GM23338 (cell line): ENCODE results near the gene MGLL. TPM values are rescaled to one million over a fixed set of nuclear protein-coding genes. Genes with fewer than 3 reads are reported as not detected.

Source experiments
- ATAC-seq: fragments of 200-7000 bp; cut with Tn5 transposase; 3 replicates; pipeline ENCODE4 v1.9.1; 2020
- DNase-seq: peaks from one replicate; pipeline ENCODE4 v3.0.0-alpha.2; 2015; ENCODE audit warnings: low spot score
- H2AFZ ChIP-seq: fragments of 200-600 bp; sonication (generic); 2 replicates; pipeline ENCODE4 v1.8.0; 2016; ENCODE audit warnings: antibody characterized with exemption, mild to moderate bottlenecking, moderate library complexity
- H3F3A ChIP-seq: fragments of 200-600 bp; sonication (generic); replicated peaks from 2 replicates; pipeline ENCODE4 v1.8.0; 2017; ENCODE audit warnings: antibody characterized with exemption, mixed run types, low read depth
- H3K27ac ChIP-seq: fragments of 200-600 bp; sonication (generic); 2 replicates; pipeline ENCODE4 v1.6.1; 2016; ENCODE audit warnings: low read depth
- H3K27me3 ChIP-seq: fragments of 200-600 bp; sonication (generic); 2 replicates; pipeline ENCODE4 v1.8.0; 2016; ENCODE audit warnings: mild to moderate bottlenecking, mixed run types, moderate library complexity; ENCODE audit not compliant: insufficient read depth
- H3K36me3 ChIP-seq: fragments of 200-600 bp; sonication (generic); 2 replicates; pipeline ENCODE4 v1.8.0; 2016; ENCODE audit warnings: mild to moderate bottlenecking; ENCODE audit not compliant: insufficient read depth
- H3K4me1 ChIP-seq: fragments of 200-600 bp; sonication (generic); 2 replicates; pipeline ENCODE4 v1.8.0; 2016; ENCODE audit warnings: mild to moderate bottlenecking, moderate library complexity; ENCODE audit not compliant: insufficient read depth
- H3K4me2 ChIP-seq: fragments of 200-600 bp; sonication (generic); 2 replicates; pipeline ENCODE4 v1.7.1; 2017; ENCODE audit warnings: mixed run types
- H3K4me3 ChIP-seq: fragments of 200-600 bp; sonication (generic); 2 replicates; pipeline ENCODE4 v1.6.1; 2016; ENCODE audit warnings: mixed run types
- H3K79me2 ChIP-seq: fragments of 200-600 bp; sonication (generic); replicated peaks from 2 replicates; pipeline ENCODE4 v1.8.0; 2017; ENCODE audit warnings: mild to moderate bottlenecking; ENCODE audit not compliant: insufficient read depth
- H3K9me2 ChIP-seq: fragments of 200-600 bp; sonication (generic); 2 replicates; pipeline ENCODE4 v1.8.0; 2017; ENCODE audit not compliant: insufficient read depth
- H4K20me1 ChIP-seq: fragments of 200-600 bp; sonication (generic); replicated peaks from 2 replicates; pipeline ENCODE4 v1.8.0; 2017; ENCODE audit warnings: mild to moderate bottlenecking; ENCODE audit not compliant: insufficient read depth
- H3K27ac Mint-ChIP-seq: 2 replicates; pipeline ENCODE4 v1.8.0; 2020; ENCODE audit warnings: inconsistent platforms, mild to moderate bottlenecking, moderate library complexity, mixed read lengths
- H3K27me3 Mint-ChIP-seq: 3 replicates; pipeline ENCODE4 v1.8.0; 2022; ENCODE audit warnings: low read depth, mild to moderate bottlenecking, moderate library complexity, mixed read lengths, inconsistent platforms; ENCODE audit not compliant: insufficient read depth, poor library complexity
- H3K36me3 Mint-ChIP-seq: 3 replicates; pipeline ENCODE4 v1.8.0; 2021; ENCODE audit warnings: low read depth, mild to moderate bottlenecking, inconsistent platforms, moderate library complexity, mixed read lengths
- H3K4me1 Mint-ChIP-seq: 3 replicates; pipeline ENCODE4 v1.8.0; 2020; ENCODE audit warnings: mild to moderate bottlenecking, inconsistent platforms, mixed read lengths
- H3K4me3 Mint-ChIP-seq: 3 replicates; pipeline ENCODE4 v1.8.0; 2021; ENCODE audit warnings: moderate library complexity, mild to moderate bottlenecking, inconsistent platforms, mixed read lengths
- H3K9me3 Mint-ChIP-seq: 3 replicates; pipeline ENCODE4 v1.8.0; 2020; ENCODE audit warnings: moderate library complexity, mild to moderate bottlenecking, inconsistent platforms, mixed read lengths
- CREB1 ChIP-seq: fragments of 250-450 bp; sonication (Bioruptor Pico); IDR thresholded peaks from 2 replicates; pipeline ENCODE4 v1.5.0; 2020; ENCODE audit warnings: low read depth, mild to moderate bottlenecking, moderate library complexity
- CTCF ChIP-seq, 2 experiments: fragments of 200-600 bp in 1 of 2; sonication (generic) in 1 of 2; conservative IDR thresholded peaks; 2 replicates each; pipeline versions ENCODE4 v1.5.1 to v1.6.1; 2016 to 2017; ENCODE audit warnings: antibody characterized with exemption in 2 of 2, low read depth in 2 of 2, mild to moderate bottlenecking in 2 of 2, moderate library complexity in 1 of 2
- EZH2phosphoT487 ChIP-seq: fragments of 200-600 bp; sonication (generic); IDR thresholded peaks from one replicate; pipeline ENCODE4 v1.8.1; 2018; ENCODE audit warnings: antibody characterized with exemption; ENCODE audit not compliant: unreplicated experiment
- POLR2AphosphoS5 ChIP-seq: IDR thresholded peaks from 2 replicates; pipeline ENCODE4 v1.6.1; 2016; ENCODE audit warnings: antibody characterized with exemption, low read depth
- REST ChIP-seq: IDR thresholded peaks from one replicate; pipeline ENCODE4 v1.6.1; 2018; ENCODE audit warnings: antibody characterized with exemption; ENCODE audit not compliant: unreplicated experiment
- ZNF114 ChIP-seq: fragments of 250-450 bp; sonication (Bioruptor Pico); IDR thresholded peaks from 2 replicates; pipeline ENCODE4 v1.5.0; 2020; ENCODE audit warnings: mild to moderate bottlenecking, moderate library complexity
- ZNF331 ChIP-seq: fragments of 250-450 bp; sonication (Bioruptor Pico); IDR thresholded peaks from 2 replicates; pipeline ENCODE4 v1.5.0; 2020; ENCODE audit warnings: low read depth, mild to moderate bottlenecking, moderate library complexity
- ZNF462 ChIP-seq: fragments of 250-450 bp; sonication (Bioruptor Pico); IDR thresholded peaks from 2 replicates; pipeline ENCODE4 v1.5.0; 2020; ENCODE audit warnings: mild to moderate bottlenecking, moderate library complexity
- polyA plus RNA-seq: library from polyadenylated mRNA; unstranded; fragments of >200 nt; fragmentation: Nextera tagmentation; extraction: Ambion mirVana; gene quantifications from 2 replicates; pipeline ENCODE4 v1.2.1, GENCODE V29; 2016
- total RNA-seq: library from RNA; depleted of rRNA; stranded (reverse); fragments of >200 nt; shearing (Covaris generic); gene quantifications from 2 replicates; pipeline ENCODE4 v1.2.3, GENCODE V29; 2014

The MGLL gene
- total and polyA plus RNA-seq, 2 experiments from 2014 or later: 0.71 to 0.83 TPM

DNA sequence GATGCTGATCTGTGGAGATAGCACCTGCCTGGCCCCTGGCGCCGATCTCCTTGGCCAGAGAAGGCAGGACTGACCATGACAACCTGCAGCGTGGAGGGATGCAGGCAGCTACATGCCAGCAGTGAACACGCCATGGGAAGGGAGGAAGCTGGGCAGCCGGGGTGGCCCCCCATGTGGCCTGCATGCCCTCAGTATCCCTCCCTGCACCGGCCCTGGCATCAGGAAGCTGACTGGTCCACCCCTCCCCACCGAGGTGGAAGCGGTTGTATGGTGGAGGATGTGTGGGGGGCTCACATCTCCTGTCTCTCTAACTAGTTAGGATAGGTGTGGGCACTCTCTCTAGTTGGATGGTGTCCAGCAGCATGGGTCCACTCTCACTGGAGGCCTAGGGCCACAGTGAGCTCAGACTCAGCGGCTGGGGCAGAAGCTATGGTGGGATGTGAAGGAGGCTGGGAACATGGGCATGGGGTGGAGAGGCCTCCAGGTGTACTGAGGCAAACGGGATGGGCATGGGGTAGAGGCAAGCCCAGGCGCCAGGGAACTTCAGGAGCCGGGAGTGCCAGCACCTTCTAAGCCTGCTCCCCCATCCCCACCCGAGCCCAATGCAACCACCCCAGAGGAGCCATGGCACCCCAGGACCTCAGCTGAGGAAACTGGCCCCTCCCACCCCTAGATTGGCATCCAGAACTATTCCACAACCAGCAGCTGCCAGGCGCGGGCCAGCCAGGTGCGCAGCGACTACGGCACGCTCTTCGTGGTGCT lies 151.4 kb downstream of the MGLL start:
- Histone ChIP-seq H3F3A (no peaks in the 10 kb centered on the region), H3K79me2 (no peaks in the 10 kb centered on the region), H3K36me3 (no peaks in the 10 kb centered on the region), H3K4me3 (no peak overlapping the region), H3K27me3 (no peaks in the 10 kb centered on the region), H2AFZ (no peak overlapping the region), H3K27ac (no peak overlapping the region), H4K20me1 (no peaks in the 10 kb centered on the region), H3K4me1 (peaks cover 5% of the 10 kb centered on the region; the same call in 1 of the 2 replicates), H3K9me2 (no peaks in the 10 kb centered on the region), H3K4me2 (no peak overlapping the region)
- peaks cover 10% of the 10 kb centered on the region for H3K36me3 Mint-ChIP-seq
- H3K4me1 Mint-ChIP-seq: peaks cover 15% of the 10 kb centered on the region
- DNase-seq (no peak), ATAC-seq (no peak)
- TF ChIP-seq ZNF462 (CRISPR knock-in tag): no peak
- TF ChIP-seq ZNF331 (CRISPR knock-in tag): no peak
- no peak for TF ChIP-seq REST
- no peak for TF ChIP-seq CREB1 (CRISPR knock-in tag)
- TF ChIP-seq CTCF (conservative IDR thresholded peaks at IDR 0.05; ENCODE audit: low read depth in 2 of 2): no peak
- TF ChIP-seq ZNF114 (CRISPR knock-in tag): no peak
- no peak for TF ChIP-seq POLR2AphosphoS5
- TF ChIP-seq EZH2phosphoT487: no peak
- peaks cover 11% of the 10 kb centered on the region for H3K27me3 Mint-ChIP-seq
- H3K4me3 Mint-ChIP-seq: peak overlapping the region; percentile 76; the same call in 1 of the 3 replicates
- H3K27ac Mint-ChIP-seq: no peak overlapping the region
- peaks cover 5% of the 10 kb centered on the region; the same call in 2 of the 3 replicates for H3K9me3 Mint-ChIP-seq
